ENCODE measurements around the gene LAMB1.

GRCh38 chr7:107913851-107914250 lies 89.1 kb downstream of the LAMB1 start:
- TF ChIP-seq CTCF (IDR thresholded peaks at IDR 0.05; ENCODE audit: low read depth, low read length) = no peak
- TF ChIP-seq EZH2phosphoT487 (IDR thresholded peaks at IDR 0.05; ENCODE audit: low read depth) = no peak

All from OCI-LY3 (cell line).